Loucy (cell line): ENCODE measurements around the gene REPS2.

ENCODE experiments used
- H2AFZ ChIP-seq: fragments of 200-600 bp; sonication (generic); 2 replicates; pipeline ENCODE4 v1.6.0; 2016; ENCODE audit warnings: antibody characterized with exemption, mild to moderate bottlenecking, low read length, moderate library complexity
- H3F3A ChIP-seq: fragments of 200-600 bp; 2 replicates; pipeline ENCODE4 v1.6.0; 2016; ENCODE audit warnings: antibody characterized with exemption, low read depth, mild to moderate bottlenecking
- H3K27me3 ChIP-seq: fragments of 200-600 bp; sonication (generic); 2 replicates; pipeline ENCODE4 v1.6.1; 2014; ENCODE audit warnings: low read length, mild to moderate bottlenecking; ENCODE audit not compliant: insufficient read depth, poor library complexity, severe bottlenecking
- H3K36me3 ChIP-seq: fragments of 200-600 bp; sonication (generic); 2 replicates; pipeline ENCODE4 v1.6.1; 2016; ENCODE audit warnings: low read length; ENCODE audit not compliant: insufficient read depth
- H3K4me1 ChIP-seq: fragments of 200-600 bp; sonication (generic); 2 replicates; pipeline ENCODE4 v1.5.1; 2014; ENCODE audit warnings: low read length, mild to moderate bottlenecking; ENCODE audit not compliant: insufficient read depth, poor library complexity, severe bottlenecking
- H3K4me2 ChIP-seq: fragments of 200-600 bp; sonication (generic); 2 replicates; pipeline ENCODE4 v1.6.0; 2014; ENCODE audit warnings: antibody characterized with exemption, low read length, low read depth, mild to moderate bottlenecking; ENCODE audit not compliant: poor library complexity, severe bottlenecking
- H3K4me3 ChIP-seq: fragments of 200-600 bp; sonication (generic); 2 replicates; pipeline ENCODE4 v1.5.1; 2014; ENCODE audit warnings: low read length, mild to moderate bottlenecking, mixed read lengths; ENCODE audit not compliant: poor library complexity, severe bottlenecking
- H3K79me2 ChIP-seq: fragments of 200-600 bp; sonication (generic); 2 replicates; pipeline ENCODE4 v1.6.1; 2014; ENCODE audit warnings: low read length; ENCODE audit not compliant: insufficient read depth
- H3K9ac ChIP-seq: fragments of 200-600 bp; sonication (generic); 2 replicates; pipeline ENCODE4 v1.6.0; 2014; ENCODE audit warnings: mild to moderate bottlenecking, low read depth, low read length, moderate library complexity; ENCODE audit not compliant: poor library complexity, severe bottlenecking
- H3K9me2 ChIP-seq: fragments of 200-600 bp; sonication (generic); replicated peaks from 2 replicates; pipeline ENCODE4 v1.6.1; 2016; ENCODE audit warnings: low read depth, low read length, mixed read lengths
- H3K9me3 ChIP-seq: fragments of 200-600 bp; sonication (generic); 2 replicates; pipeline ENCODE4 v1.6.1; 2014; ENCODE audit warnings: mild to moderate bottlenecking, antibody characterized with exemption, low read length, low read depth; ENCODE audit not compliant: insufficient read depth
- H4K20me1 ChIP-seq: fragments of 200-600 bp; sonication (generic); 2 replicates; pipeline ENCODE4 v1.6.0; 2014; ENCODE audit warnings: antibody characterized with exemption, low read length, mild to moderate bottlenecking; ENCODE audit not compliant: insufficient read depth, poor library complexity, severe bottlenecking
- CTCF ChIP-seq: fragments of 200-600 bp; sonication (generic); conservative IDR thresholded peaks from 2 replicates; pipeline ENCODE4 v1.5.1; 2014; ENCODE audit warnings: mild to moderate bottlenecking, antibody characterized with exemption, low read length
- EZH2phosphoT487 ChIP-seq: fragments of 200-600 bp; IDR thresholded peaks from 2 replicates; pipeline ENCODE4 v1.6.1; 2018; ENCODE audit warnings: antibody characterized with exemption, mild to moderate bottlenecking, moderate library complexity, borderline replicate concordance

Gene REPS2

GRCh38 chrX:16950423-16950822 lies 4.0 kb downstream of the REPS2 start:
- no peaks in the 10 kb centered on the region for H3K79me2 ChIP-seq
- H3K4me2 ChIP-seq, result no peak overlapping the region
- H3K9me2 ChIP-seq, result no peaks in the 10 kb centered on the region
- H3K36me3 ChIP-seq, result no peaks in the 10 kb centered on the region
- H3K9ac ChIP-seq, result no peak overlapping the region
- H3K9me3 ChIP-seq, result no peaks in the 10 kb centered on the region
- no peak overlapping the region for H2AFZ ChIP-seq
- no peaks in the 10 kb centered on the region for H4K20me1 ChIP-seq
- H3K27me3 ChIP-seq, result no peaks in the 10 kb centered on the region
- H3K4me1 ChIP-seq, result no peaks in the 10 kb centered on the region
- H3K4me3 ChIP-seq, result no peak overlapping the region
- H3F3A ChIP-seq, result no peaks in the 10 kb centered on the region
- TF ChIP-seq CTCF (no peak), EZH2phosphoT487 (no peak)

GRCh38 chrX:16953606-16954211 lies 7.3 kb downstream of the REPS2 start:
- H3K4me3 ChIP-seq, result no peak overlapping the region
- no peaks in the 10 kb centered on the region for H3K9me3 ChIP-seq
- H3K27me3 ChIP-seq, result no peaks in the 10 kb centered on the region
- H3K9me2 ChIP-seq, result no peaks in the 10 kb centered on the region
- no peaks in the 10 kb centered on the region for H4K20me1 ChIP-seq
- H3K9ac ChIP-seq, result no peak overlapping the region
- no peaks in the 10 kb centered on the region for H3K4me1 ChIP-seq
- H3K4me2 ChIP-seq, result no peak overlapping the region
- H3K36me3 ChIP-seq, result no peaks in the 10 kb centered on the region
- TF ChIP-seq EZH2phosphoT487, result no peak
- TF ChIP-seq CTCF, result no peak
- H3K79me2 ChIP-seq, result no peaks in the 10 kb centered on the region
- H3F3A ChIP-seq, result no peaks in the 10 kb centered on the region
- no peak overlapping the region for H2AFZ ChIP-seq

- H3K9me2 ChIP-seq, result no peaks in the 10 kb centered on the region
- no peak for TF ChIP-seq CTCF
- TF ChIP-seq EZH2phosphoT487, result no peak
- H2AFZ ChIP-seq, result no peak overlapping the region
- no peaks in the 10 kb centered on the region for H3K9me3 ChIP-seq
- no peak overlapping the region for H3K9ac ChIP-seq
- H3K79me2 ChIP-seq, result no peaks in the 10 kb centered on the region
- H3K36me3 ChIP-seq, result no peaks in the 10 kb centered on the region
- no peaks in the 10 kb centered on the region for H3K27me3 ChIP-seq
- H3F3A ChIP-seq, result no peaks in the 10 kb centered on the region
- no peak overlapping the region for H3K4me2 ChIP-seq
- no peaks in the 10 kb centered on the region for H3K4me1 ChIP-seq
- H4K20me1 ChIP-seq, result no peaks in the 10 kb centered on the region
- H3K4me3 ChIP-seq, result no peak overlapping the region
These were observed 11.3 kb downstream of the REPS2 start for GRCh38 chrX:16957751-16958150.
